HepG2 (cell line): ENCODE data around the gene CD207. TPM values are rescaled to one million over a fixed set of nuclear protein-coding genes. Genes with fewer than 3 reads are reported as not detected.
A peak's percentile ranks its signal among the peaks of the same experiment; 100 is the strongest.

Experiments
- ATRX ChIP-seq: sonication (generic); formaldehyde crosslinking; IDR thresholded peaks from 2 replicates; pipeline ENCODE4 v1.4.0; 2020; ENCODE audit warnings: missing genetic modification reagents, borderline replicate concordance
- BRD4 ChIP-seq: sonication (generic); formaldehyde crosslinking; IDR thresholded peaks from 2 replicates; pipeline ENCODE4 v1.4.0; 2020; ENCODE audit warnings: missing genetic modification reagents
- ELF1 ChIP-seq: sonication (generic); formaldehyde crosslinking; IDR thresholded peaks from 2 replicates; pipeline ENCODE4 v1.4.0; 2020; ENCODE audit warnings: missing genetic modification reagents
- MEIS1 ChIP-seq: sonication (generic); formaldehyde crosslinking; IDR thresholded peaks from 2 replicates; pipeline ENCODE4 v1.9.0; 2021; ENCODE audit warnings: mild to moderate bottlenecking, missing genetic modification reagents, moderate library complexity, borderline replicate concordance
- PCBP2 ChIP-seq: fragments of 200-400 bp; formaldehyde crosslinking; optimal IDR thresholded peaks from 2 replicates; pipeline ENCODE3; 2018; ENCODE audit warnings: low read length, low read depth; ENCODE audit not compliant: poor library complexity, severe bottlenecking
- POGZ ChIP-seq: sonication (generic); formaldehyde crosslinking; IDR thresholded peaks from 2 replicates; pipeline ENCODE4 v1.4.0; 2020; ENCODE audit warnings: mild to moderate bottlenecking, missing genetic modification reagents
- SIN3A ChIP-seq: IDR thresholded peaks from 2 replicates; pipeline ENCODE4 v1.6.1; 2011; ENCODE audit warnings: low read depth, mild to moderate bottlenecking, control low read depth, low read length, borderline replicate concordance
- SOX13 ChIP-seq, 3 experiments: fragments of 450-650 bp in 1 of 3; sonication (generic) in 1 of 3; formaldehyde crosslinking in 1 of 3; IDR thresholded peaks in 2 of 3; conservative IDR thresholded peaks in 1 of 3; 2 replicates each; pipeline versions ENCODE4 v1.5.0 to v1.6.1; 2016 to 2020; ENCODE audit warnings: antibody characterized with exemption in 1 of 3, mild to moderate bottlenecking in 1 of 3, missing compliant biosample characterization in 1 of 3, missing genetic modification reagents in 1 of 3, moderate library complexity in 1 of 3
- SP4 ChIP-seq: sonication (generic); formaldehyde crosslinking; IDR thresholded peaks from 2 replicates; pipeline ENCODE4 v1.8.1; 2023; ENCODE audit warnings: mild to moderate bottlenecking, missing genetic modification reagents
- ZC3H13 ChIP-seq: sonication (generic); formaldehyde crosslinking; IDR thresholded peaks from 2 replicates; pipeline ENCODE4 v1.8.1; 2023; ENCODE audit warnings: mild to moderate bottlenecking, missing genetic modification reagents, moderate library complexity
- ZNF432 ChIP-seq: sonication (generic); formaldehyde crosslinking; IDR thresholded peaks from 2 replicates; pipeline ENCODE4 v1.5.0; 2020; ENCODE audit warnings: missing genetic modification reagents, mild to moderate bottlenecking, borderline replicate concordance
- polyA plus RNA-seq, 8 experiments: library from polyadenylated mRNA; depleted of rRNA in 3 of 8; stranded (reverse) in 7 of 8; unstranded in 1 of 8; fragments of >200 nt; fragmentation: Illumina TruSeq in 4 of 8; extraction: Trizol in 4 of 8; gene quantifications; 2 replicates each; pipeline versions ENCODE4 v1.2.1 to v1.2.3, GENCODE V29; 2011 to 2016; ENCODE audit warnings: low read depth in 4 of 8, missing spikeins in 1 of 8, mixed read lengths in 1 of 8; ENCODE audit not compliant: insufficient read depth in 1 of 8
- total RNA-seq, 5 experiments: library from RNA; depleted of rRNA; stranded (reverse); fragments of >200 nt; fragmentation: Illumina TruSeq; extraction: Trizol; gene quantifications; 2 replicates each; pipeline ENCODE4 v1.2.3, GENCODE V29; 2016; ENCODE audit warnings: low read depth in 1 of 5
- TF ChIP-seq, protein P1 (sequence below): sonication (generic); formaldehyde crosslinking; IDR thresholded peaks from 2 replicates; pipeline ENCODE4 v1.5.1; 2020; ENCODE audit warnings: missing genetic modification reagents, mild to moderate bottlenecking, borderline replicate concordance
- TF ChIP-seq, protein P2 (sequence below): sonication (generic); formaldehyde crosslinking; IDR thresholded peaks from 2 replicates; pipeline ENCODE4; 2020; ENCODE audit warnings: missing genetic modification reagents, mild to moderate bottlenecking, borderline replicate concordance
- TF ChIP-seq, protein P3 (sequence below): sonication (generic); formaldehyde crosslinking; IDR thresholded peaks from 2 replicates; pipeline ENCODE4 v1.4.0; 2020; ENCODE audit warnings: missing genetic modification reagents
- TF ChIP-seq, protein P4 (sequence below): sonication (generic); formaldehyde crosslinking; IDR thresholded peaks from 2 replicates; pipeline ENCODE4 v1.5.0; 2020; ENCODE audit warnings: mild to moderate bottlenecking, missing genetic modification reagents, borderline replicate concordance
- TF ChIP-seq, protein P5 (sequence below): sonication (generic); formaldehyde crosslinking; IDR thresholded peaks from 2 replicates; pipeline ENCODE4 v1.4.0; 2020; ENCODE audit warnings: mild to moderate bottlenecking, low read depth, missing genetic modification reagents

Gene CD207
- total and polyA plus RNA-seq, 2 of the 13 experiments (the other 11 are each of a cell fraction or from before 2014, with no cell fraction given) = 0.09 to 0.15 TPM

DNA sequence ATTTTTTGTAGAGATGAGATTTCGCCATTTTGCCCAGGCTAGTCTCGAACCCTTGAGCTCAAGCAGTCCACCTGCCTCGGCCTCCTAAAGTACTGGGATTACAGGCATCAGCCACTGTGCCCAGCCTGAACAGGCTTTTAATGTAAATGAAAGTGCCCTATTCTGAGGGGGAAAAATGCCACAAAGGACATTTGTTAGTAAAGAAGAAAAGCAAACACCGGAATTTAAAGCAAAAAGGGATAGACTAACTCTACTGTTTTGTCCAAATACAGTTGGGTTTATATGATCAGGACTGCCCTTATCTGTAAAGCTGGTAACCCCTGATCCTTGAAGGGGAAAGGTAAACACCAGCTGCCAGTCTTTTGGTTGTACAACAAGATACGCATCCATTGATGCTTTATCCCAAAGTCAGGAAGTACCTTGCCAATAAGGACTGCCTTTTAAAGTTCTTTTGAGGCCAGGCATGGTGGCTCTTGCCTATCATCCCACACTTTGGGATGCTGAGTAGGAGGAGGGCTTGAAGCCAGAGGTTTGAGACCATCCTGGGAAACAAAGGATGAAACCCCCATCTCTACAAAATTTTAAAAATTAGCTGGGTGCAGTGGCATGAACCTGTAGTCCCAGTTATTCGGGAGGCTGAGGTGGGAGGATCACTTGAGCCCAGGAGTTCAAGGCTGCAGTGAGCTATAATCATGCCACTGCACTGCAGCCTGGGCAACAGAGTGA is 28.4 kb downstream of the CD207 start (continued):
- TF ChIP-seq, protein P1, sequence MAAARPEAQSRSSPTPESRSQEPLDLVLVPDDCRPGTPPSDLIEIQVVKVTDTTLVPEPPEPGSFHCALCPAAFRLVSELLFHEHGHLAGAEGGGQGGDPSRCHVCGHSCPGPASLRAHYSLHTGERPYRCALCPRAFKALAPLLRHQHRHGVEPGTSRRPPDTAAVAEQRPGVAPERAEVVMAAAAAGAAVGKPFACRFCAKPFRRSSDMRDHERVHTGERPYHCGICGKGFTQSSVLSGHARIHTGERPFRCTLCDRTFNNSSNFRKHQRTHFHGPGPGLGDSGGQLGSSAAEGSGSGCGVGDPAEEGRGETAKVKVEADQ (CRISPR knock-in tag) = no peak
- TF ChIP-seq MEIS1 (CRISPR knock-in tag) (no peak), SOX13 (IDR thresholded peaks at IDR 0.05) (peak; percentile 85), SOX13 (CRISPR knock-in tag; conservative IDR thresholded peaks at IDR 0.05 in 1 of 2, IDR thresholded peaks at IDR 0.05 in 1 of 2) (peak in 1 of 2 experiments; percentile 98; a peak in 2 of 4 replicates), ELF1 (CRISPR knock-in tag) (peak; percentile 82), ATRX (no peak), ZC3H13 (no peak), SP4 (CRISPR knock-in tag) (no peak), PCBP2 (no peak), BRD4 (CRISPR knock-in tag) (peak; percentile 26; the same call in 1 of the 2 replicates), POGZ (CRISPR knock-in tag) (peak; percentile 91), ZNF432 (CRISPR knock-in tag) (no peak), SIN3A (0 out of 2 replicates have a peak, but pooled peaks have one; percentile 41)
- TF ChIP-seq, protein P2, sequence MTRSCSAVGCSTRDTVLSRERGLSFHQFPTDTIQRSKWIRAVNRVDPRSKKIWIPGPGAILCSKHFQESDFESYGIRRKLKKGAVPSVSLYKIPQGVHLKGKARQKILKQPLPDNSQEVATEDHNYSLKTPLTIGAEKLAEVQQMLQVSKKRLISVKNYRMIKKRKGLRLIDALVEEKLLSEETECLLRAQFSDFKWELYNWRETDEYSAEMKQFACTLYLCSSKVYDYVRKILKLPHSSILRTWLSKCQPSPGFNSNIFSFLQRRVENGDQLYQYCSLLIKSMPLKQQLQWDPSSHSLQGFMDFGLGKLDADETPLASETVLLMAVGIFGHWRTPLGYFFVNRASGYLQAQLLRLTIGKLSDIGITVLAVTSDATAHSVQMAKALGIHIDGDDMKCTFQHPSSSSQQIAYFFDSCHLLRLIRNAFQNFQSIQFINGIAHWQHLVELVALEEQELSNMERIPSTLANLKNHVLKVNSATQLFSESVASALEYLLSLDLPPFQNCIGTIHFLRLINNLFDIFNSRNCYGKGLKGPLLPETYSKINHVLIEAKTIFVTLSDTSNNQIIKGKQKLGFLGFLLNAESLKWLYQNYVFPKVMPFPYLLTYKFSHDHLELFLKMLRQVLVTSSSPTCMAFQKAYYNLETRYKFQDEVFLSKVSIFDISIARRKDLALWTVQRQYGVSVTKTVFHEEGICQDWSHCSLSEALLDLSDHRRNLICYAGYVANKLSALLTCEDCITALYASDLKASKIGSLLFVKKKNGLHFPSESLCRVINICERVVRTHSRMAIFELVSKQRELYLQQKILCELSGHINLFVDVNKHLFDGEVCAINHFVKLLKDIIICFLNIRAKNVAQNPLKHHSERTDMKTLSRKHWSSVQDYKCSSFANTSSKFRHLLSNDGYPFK = no peak
- TF ChIP-seq, protein P3, sequence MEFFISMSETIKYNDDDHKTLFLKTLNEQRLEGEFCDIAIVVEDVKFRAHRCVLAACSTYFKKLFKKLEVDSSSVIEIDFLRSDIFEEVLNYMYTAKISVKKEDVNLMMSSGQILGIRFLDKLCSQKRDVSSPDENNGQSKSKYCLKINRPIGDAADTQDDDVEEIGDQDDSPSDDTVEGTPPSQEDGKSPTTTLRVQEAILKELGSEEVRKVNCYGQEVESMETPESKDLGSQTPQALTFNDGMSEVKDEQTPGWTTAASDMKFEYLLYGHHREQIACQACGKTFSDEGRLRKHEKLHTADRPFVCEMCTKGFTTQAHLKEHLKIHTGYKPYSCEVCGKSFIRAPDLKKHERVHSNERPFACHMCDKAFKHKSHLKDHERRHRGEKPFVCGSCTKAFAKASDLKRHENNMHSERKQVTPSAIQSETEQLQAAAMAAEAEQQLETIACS (CRISPR knock-in tag) = no peak
- TF ChIP-seq, protein P4, sequence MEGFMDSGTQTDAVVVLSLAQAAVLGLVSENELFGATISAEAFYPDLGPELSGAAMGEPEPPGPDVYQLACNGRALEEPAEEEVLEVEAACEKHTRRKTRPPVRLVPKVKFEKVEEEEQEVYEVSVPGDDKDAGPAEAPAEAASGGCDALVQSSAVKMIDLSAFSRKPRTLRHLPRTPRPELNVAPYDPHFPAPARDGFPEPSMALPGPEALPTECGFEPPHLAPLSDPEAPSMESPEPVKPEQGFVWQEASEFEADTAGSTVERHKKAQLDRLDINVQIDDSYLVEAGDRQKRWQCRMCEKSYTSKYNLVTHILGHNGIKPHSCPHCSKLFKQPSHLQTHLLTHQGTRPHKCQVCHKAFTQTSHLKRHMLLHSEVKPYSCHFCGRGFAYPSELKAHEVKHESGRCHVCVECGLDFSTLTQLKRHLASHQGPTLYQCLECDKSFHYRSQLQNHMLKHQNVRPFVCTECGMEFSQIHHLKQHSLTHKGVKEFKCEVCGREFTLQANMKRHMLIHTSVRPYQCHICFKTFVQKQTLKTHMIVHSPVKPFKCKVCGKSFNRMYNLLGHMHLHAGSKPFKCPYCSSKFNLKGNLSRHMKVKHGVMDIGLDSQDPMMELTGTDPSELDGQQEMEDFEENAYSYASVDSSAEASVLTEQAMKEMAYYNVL (CRISPR knock-in tag) = peak; percentile 97
- TF ChIP-seq, protein P5, sequence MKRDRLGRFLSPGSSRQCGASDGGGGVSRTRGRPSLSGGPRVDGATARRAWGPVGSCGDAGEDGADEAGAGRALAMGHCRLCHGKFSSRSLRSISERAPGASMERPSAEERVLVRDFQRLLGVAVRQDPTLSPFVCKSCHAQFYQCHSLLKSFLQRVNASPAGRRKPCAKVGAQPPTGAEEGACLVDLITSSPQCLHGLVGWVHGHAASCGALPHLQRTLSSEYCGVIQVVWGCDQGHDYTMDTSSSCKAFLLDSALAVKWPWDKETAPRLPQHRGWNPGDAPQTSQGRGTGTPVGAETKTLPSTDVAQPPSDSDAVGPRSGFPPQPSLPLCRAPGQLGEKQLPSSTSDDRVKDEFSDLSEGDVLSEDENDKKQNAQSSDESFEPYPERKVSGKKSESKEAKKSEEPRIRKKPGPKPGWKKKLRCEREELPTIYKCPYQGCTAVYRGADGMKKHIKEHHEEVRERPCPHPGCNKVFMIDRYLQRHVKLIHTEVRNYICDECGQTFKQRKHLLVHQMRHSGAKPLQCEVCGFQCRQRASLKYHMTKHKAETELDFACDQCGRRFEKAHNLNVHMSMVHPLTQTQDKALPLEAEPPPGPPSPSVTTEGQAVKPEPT (CRISPR knock-in tag) = no peak
